SH-SY5Y (cell line): ENCODE measurements around the gene FNIP2.

Experiments used
- GATA2 ChIP-seq: IDR thresholded peaks from 2 replicates; pipeline ENCODE4 v1.6.1; 2011; ENCODE audit warnings: mild to moderate bottlenecking, low read depth, low read length
- GATA3 ChIP-seq: IDR thresholded peaks from 2 replicates; pipeline ENCODE4 v1.6.1; 2011; ENCODE audit warnings: low read depth, mild to moderate bottlenecking, low read length, moderate library complexity

- no peak for TF ChIP-seq GATA2
- TF ChIP-seq GATA3: no peak
Measured at GRCh38 chr4:158861766-158862165, 92.9 kb downstream of the FNIP2 start.
